D721Med (cell line): Measurements from ENCODE around the gene FKBP6.

Experiments
- DNase-seq: peaks from one replicate; pipeline ENCODE4 v3.0.0; 2011; ENCODE audit warnings: low spot score; ENCODE audit not compliant: insufficient read length
- FAIRE-seq: peaks from 2 replicates; lab custom pipeline; 2011; peaks lifted over from hg19 to GRCh38; lab: Jason Lieb, UNC
- TF ChIP-seq, protein P1 (sequence below): IDR thresholded peaks from 2 replicates; pipeline ENCODE4 v1.5.1; 2012; ENCODE audit warnings: mild to moderate bottlenecking, control low read depth; ENCODE audit not compliant: insufficient read depth; ENCODE audit errors: missing control alignments

Gene FKBP6

GRCh38 chr7:73340514-73340913, 12.6 kb downstream of the FKBP6 start:
- FAIRE-seq, result no peak
- TF ChIP-seq, protein P1, sequence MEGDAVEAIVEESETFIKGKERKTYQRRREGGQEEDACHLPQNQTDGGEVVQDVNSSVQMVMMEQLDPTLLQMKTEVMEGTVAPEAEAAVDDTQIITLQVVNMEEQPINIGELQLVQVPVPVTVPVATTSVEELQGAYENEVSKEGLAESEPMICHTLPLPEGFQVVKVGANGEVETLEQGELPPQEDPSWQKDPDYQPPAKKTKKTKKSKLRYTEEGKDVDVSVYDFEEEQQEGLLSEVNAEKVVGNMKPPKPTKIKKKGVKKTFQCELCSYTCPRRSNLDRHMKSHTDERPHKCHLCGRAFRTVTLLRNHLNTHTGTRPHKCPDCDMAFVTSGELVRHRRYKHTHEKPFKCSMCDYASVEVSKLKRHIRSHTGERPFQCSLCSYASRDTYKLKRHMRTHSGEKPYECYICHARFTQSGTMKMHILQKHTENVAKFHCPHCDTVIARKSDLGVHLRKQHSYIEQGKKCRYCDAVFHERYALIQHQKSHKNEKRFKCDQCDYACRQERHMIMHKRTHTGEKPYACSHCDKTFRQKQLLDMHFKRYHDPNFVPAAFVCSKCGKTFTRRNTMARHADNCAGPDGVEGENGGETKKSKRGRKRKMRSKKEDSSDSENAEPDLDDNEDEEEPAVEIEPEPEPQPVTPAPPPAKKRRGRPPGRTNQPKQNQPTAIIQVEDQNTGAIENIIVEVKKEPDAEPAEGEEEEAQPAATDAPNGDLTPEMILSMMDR, result no peak
- no peak for DNase-seq

- TF ChIP-seq, protein P1, result no peak
- no peak for DNase-seq
- no peak for FAIRE-seq
Measured at GRCh38 chr7:73341877-73342276, 13.9 kb downstream of the FKBP6 start.

GRCh38 chr7:73342645-73343044, 14.7 kb downstream of the FKBP6 start:
- DNase-seq, result no peak
- FAIRE-seq, result no peak
- TF ChIP-seq, protein P1, result peak; percentile 12

- no peak for DNase-seq
- TF ChIP-seq, protein P1, result no peak
- FAIRE-seq, result no peak
Measured at GRCh38 chr7:73343671-73344380, 15.9 kb downstream of the FKBP6 start.

- TF ChIP-seq, protein P1, result no peak
- FAIRE-seq (no peak), DNase-seq (no peak)
Measured at GRCh38 chr7:73345538-73345937, 17.6 kb downstream of the FKBP6 start.

GRCh38 chr7:73345951-73346350, 18.0 kb downstream of the FKBP6 start:
- FAIRE-seq, result no peak
- no peak for DNase-seq
- TF ChIP-seq, protein P1, result no peak

- no peak for FAIRE-seq
- DNase-seq, result no peak
- TF ChIP-seq, protein P1, result no peak
Measured at GRCh38 chr7:73349763-73350162, 21.8 kb downstream of the FKBP6 start.
